Measurements from ENCODE around the gene NR2F2. TPM values are rescaled to one million over a fixed set of nuclear protein-coding genes. Genes with fewer than 3 reads are reported as not detected.

Gene NR2F2
- total RNA-seq, 1 donor from 2014 or later: 15.9 TPM

DNA sequence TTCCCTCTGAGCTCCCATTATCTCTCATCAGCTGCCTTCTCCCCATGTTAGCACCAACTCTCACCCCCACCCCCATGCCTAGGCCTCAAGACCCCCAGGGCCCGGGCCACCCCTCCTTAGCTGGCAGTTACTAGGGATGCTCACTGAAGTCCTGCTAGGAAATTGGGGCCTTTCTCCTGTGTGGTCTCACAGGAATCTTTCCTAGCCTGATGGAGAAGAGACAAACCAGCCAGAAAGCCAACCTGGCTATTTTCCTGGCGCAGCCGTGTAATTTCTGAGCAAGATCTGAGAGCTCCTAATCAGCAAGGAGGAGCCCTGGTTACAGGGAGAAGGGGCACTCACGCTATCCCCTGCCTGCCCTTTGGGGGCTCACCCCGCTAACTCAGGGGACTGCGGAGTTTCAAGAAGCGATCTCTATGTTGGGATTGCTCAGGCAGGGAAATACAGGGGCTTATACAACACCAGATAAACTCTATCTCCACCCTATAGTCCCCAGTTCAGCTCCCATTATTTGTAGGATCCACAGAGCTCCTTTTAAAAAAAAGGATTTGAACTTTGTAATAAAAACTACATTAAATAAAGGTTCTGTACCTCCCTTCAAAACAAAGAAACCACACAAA lies 25.2 kb downstream of the NR2F2 start:
- no peak for DNase-seq (ENCODE audit: low spot score)
- H3K4me1 Mint-ChIP-seq (ENCODE audit: unreplicated experiment): peaks cover 31% of the 10 kb centered on the region
- TF ChIP-seq CTCF (IDR thresholded peaks at IDR 0.05; ENCODE audit: unreplicated experiment): no peak
- H3K9me3 Mint-ChIP-seq (ENCODE audit: unreplicated experiment): no peaks in the 10 kb centered on the region
- no peaks in the 10 kb centered on the region for H3K36me3 Mint-ChIP-seq (ENCODE audit: low read depth, unreplicated experiment)
- no peak overlapping the region for H3K4me3 Mint-ChIP-seq (ENCODE audit: unreplicated experiment)
- H3K27me3 Mint-ChIP-seq (ENCODE audit: unreplicated experiment): peaks cover 38% of the 10 kb centered on the region
- no peak overlapping the region for H3K27ac Mint-ChIP-seq (ENCODE audit: unreplicated experiment)

- peak; percentile 92 for DNase-seq (ENCODE audit: low spot score)
- H3K4me1 Mint-ChIP-seq (ENCODE audit: unreplicated experiment): peaks cover 28% of the 10 kb centered on the region
These were observed 26.3 kb downstream of the NR2F2 start for GRCh38 chr15:96356494-96357455.

DNA sequence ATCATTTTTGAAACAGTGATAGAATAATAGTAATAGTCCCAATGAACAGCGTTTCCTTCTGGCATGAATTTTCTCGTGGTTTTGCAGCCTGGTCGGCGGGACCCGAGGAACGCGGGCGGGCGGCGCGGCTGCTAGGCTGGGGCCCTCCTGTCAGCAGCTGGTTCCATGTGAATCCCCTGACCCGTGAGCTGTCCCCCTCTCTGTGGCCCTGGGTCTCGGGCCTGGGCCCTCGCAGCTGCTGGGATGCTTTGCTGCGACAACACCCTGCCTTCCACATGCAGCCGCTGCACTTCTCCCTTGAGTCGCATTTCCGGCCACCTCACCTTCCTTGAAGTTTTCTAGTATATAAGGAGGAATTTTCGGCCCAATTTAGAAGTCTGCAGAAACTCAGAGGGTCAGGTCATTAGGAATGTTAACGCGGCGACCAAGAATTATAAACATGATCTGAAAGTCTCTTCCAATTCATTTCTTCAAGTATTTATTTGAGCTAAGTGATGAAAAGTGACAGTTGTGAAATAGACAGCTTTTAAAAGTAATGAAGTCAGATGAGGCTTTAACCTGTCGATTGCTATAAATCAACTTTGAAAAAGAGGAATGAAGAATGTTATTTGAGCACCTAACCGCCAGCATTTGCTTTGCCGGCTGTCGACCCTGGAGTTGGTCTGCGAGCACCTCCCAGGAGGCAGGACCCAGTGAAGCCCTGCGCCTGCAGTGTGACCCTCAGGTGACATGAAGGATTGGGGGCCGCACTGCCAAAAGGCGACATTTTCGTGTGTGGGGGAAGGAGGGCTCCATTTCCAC lies 27.7 kb downstream of the NR2F2 start:
- peak; percentile 6 for DNase-seq (ENCODE audit: low spot score)
- Mint-ChIP-seq H3K4me3 (ENCODE audit: unreplicated experiment) (peak overlapping the region; percentile 23), H3K36me3 (ENCODE audit: low read depth, unreplicated experiment) (no peaks in the 10 kb centered on the region), H3K27me3 (ENCODE audit: unreplicated experiment) (peaks cover 29% of the 10 kb centered on the region), H3K4me1 (ENCODE audit: unreplicated experiment) (peaks cover 19% of the 10 kb centered on the region), H3K9me3 (ENCODE audit: unreplicated experiment) (no peaks in the 10 kb centered on the region), H3K27ac (ENCODE audit: unreplicated experiment) (no peak overlapping the region)
- TF ChIP-seq CTCF (IDR thresholded peaks at IDR 0.05; ENCODE audit: unreplicated experiment): no peak

More at GRCh38 chr15:96356494-96357455, 26.3 kb downstream of the NR2F2 start:
- H3K9me3 Mint-ChIP-seq (ENCODE audit: unreplicated experiment): no peaks in the 10 kb centered on the region
- H3K27ac Mint-ChIP-seq (ENCODE audit: unreplicated experiment): no peak overlapping the region
- no peaks in the 10 kb centered on the region for H3K36me3 Mint-ChIP-seq (ENCODE audit: low read depth, unreplicated experiment)
- peaks cover 35% of the 10 kb centered on the region for H3K27me3 Mint-ChIP-seq (ENCODE audit: unreplicated experiment)
- peak overlapping the region; percentile 84 for H3K4me3 Mint-ChIP-seq (ENCODE audit: unreplicated experiment)
- TF ChIP-seq CTCF (IDR thresholded peaks at IDR 0.05; ENCODE audit: unreplicated experiment): peak; percentile 98

- H3K4me3 Mint-ChIP-seq (ENCODE audit: unreplicated experiment): no peak overlapping the region
- H3K4me1 Mint-ChIP-seq (ENCODE audit: unreplicated experiment): peaks cover 24% of the 10 kb centered on the region
- no peak overlapping the region for H3K27ac Mint-ChIP-seq (ENCODE audit: unreplicated experiment)
- H3K36me3 Mint-ChIP-seq (ENCODE audit: low read depth, unreplicated experiment): no peaks in the 10 kb centered on the region
- H3K27me3 Mint-ChIP-seq (ENCODE audit: unreplicated experiment): peaks cover 31% of the 10 kb centered on the region
- no peak for DNase-seq (ENCODE audit: low spot score)
- no peaks in the 10 kb centered on the region for H3K9me3 Mint-ChIP-seq (ENCODE audit: unreplicated experiment)
- no peak for TF ChIP-seq CTCF (IDR thresholded peaks at IDR 0.05; ENCODE audit: unreplicated experiment)
These were observed 28.5 kb downstream of the NR2F2 start for GRCh38 chr15:96358821-96359615.
